ENCODE measurements around the gene MYNN. TPM values are rescaled to one million over a fixed set of nuclear protein-coding genes. Genes with fewer than 3 reads are reported as not detected.
A peak's percentile ranks its signal among the peaks of the same experiment; 100 is the strongest.

Gene MYNN
- total and polyA plus RNA-seq, 9 of the 15 experiments (the other 6 are each of a cell fraction or from before 2014, with no cell fraction given) = 10.4 to 35.7 (median 21.3) TPM

GRCh38 chr3:169772305-169772896 is 795 bp upstream of the MYNN start (continued):
- 0 out of 4 replicates have a peak, but pooled peaks of 1 of the 2 experiments have one; percentile 19 for TF ChIP-seq ZNF639 (CRISPR knock-in tag; conservative IDR thresholded peaks at IDR 0.05 in 1 of 2, IDR thresholded peaks at IDR 0.05 in 1 of 2)
- TF ChIP-seq CBX8 (IDR thresholded peaks at IDR 0.05; ENCODE audit: borderline replicate concordance, extremely low read depth, low read depth, low read length, poor library complexity, severe bottlenecking) = no peak
- TF ChIP-seq RAD21 (CRISPR knock-in tag; conservative IDR thresholded peaks at IDR 0.05 in 1 of 2, IDR thresholded peaks at IDR 0.05 in 1 of 2) = no peak
- no peak for TF ChIP-seq IRF9 (tag; IDR thresholded peaks at IDR 0.05)
- TF ChIP-seq ZNF318 (IDR thresholded peaks at IDR 0.05; ENCODE audit: borderline replicate concordance in 1 of 2, low read depth in 1 of 2) = peak in 1 of 2 experiments; percentile 29; a peak in 1 of 4 replicates
- TF ChIP-seq E2F5 (CRISPR knock-in tag; IDR thresholded peaks at IDR 0.05) = no peak
- 0 out of 2 replicates have a peak, but pooled peaks have one; percentile 35 for TF ChIP-seq HDAC2 (IDR thresholded peaks at IDR 0.05)

Measured in K562 (cell line).